Fibroblast of skin of scalp (primary cell): ENCODE data around the gene RIPK4.

ENCODE experiments used
- DNase-seq: peaks from one replicate; pipeline ENCODE4 v3.0.0-alpha.2; 2013

The RIPK4 gene

GRCh38 chr21:41768437-41769042 lies 1.7 kb upstream of the RIPK4 start:
- peak; percentile 80 for DNase-seq

GRCh38 chr21:41767606-41768436 lies 969 bp upstream of the RIPK4 start:
- no peak for DNase-seq

GRCh38 chr21:41765973-41766882 lies 624 bp downstream of the RIPK4 start:
- no peak for DNase-seq

- no peak for DNase-seq
Measured at GRCh38 chr21:41765420-41765821, 1.4 kb downstream of the RIPK4 start.

GRCh38 chr21:41764558-41765419 lies 2.1 kb downstream of the RIPK4 start:
- no peak for DNase-seq

DNA sequence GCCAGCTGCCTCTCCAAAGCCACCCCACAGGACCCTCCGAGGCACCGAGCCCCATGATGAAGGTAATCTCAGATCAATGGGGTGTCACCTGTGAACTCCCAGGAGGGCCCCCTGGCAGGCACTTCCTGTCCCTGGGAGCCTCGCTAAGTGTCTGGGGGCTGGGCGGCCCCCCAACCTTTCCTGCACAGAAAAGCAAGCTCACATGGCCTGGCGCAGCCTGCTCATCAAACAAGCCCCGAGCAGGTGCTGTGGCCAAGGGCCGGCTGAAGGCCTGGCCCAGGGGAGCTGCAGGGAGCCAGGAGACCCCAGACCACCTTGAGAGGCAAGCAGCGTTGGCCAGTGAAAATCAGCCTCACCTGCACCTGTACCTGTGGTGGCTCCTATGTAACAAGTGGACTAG lies 2.9 kb downstream of the RIPK4 start:
- no peak for DNase-seq

- DNase-seq: no peak
Measured at GRCh38 chr21:41763398-41763931, 3.4 kb downstream of the RIPK4 start.

DNA sequence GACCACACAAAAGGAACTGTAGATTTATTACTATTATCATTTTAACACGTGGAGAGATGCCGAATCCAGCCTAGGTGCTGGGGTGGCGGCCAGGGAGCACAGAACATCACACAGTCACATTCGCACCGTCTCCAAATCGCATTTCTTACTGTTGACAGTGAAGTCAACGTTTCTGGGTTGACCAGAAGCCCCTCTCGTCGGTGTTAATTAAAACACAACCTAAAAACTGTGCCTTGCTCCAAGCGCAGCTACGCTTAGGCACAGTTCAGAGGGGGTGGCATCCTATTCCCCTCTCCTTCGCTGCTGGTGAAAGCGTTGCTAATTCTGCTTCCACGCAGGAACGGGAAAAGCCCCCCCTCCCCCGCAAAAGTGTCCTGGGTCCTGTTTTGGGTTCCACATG lies 4.1 kb downstream of the RIPK4 start:
- DNase-seq: no peak

DNA sequence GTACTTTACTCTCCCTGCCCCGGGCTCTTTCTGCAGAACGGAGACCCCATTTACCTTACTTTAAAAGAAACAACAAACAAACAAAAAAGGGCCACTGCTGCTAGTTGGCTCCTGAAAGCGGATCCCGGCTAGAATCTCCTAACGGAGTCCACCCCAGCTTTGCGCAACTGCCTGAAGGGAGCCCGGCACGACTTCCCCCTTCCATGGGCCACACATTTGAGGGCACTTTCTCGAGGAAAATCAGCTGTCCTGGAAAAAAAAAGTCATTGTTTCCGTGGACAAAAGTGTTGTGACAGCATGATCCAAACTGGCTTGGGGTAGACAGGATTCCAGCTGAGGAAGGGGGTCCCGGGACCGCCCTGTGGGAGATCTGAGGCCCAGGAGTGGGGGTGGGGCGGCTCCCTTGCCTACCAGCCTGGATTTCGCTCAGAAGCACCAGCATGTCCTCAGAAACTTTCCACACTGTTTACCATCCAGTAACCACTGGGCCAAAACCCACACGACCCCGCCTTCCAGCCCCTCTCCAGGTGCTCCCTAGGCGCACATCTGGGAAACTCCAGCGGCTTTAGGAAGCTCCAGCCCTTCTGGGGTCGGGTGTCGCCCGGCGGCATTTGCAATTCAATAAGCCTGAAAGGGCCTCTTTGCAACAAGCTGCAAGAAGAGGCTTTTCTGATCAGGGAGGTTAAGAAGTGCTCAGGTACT lies 4.8 kb downstream of the RIPK4 start:
- no peak for DNase-seq

DNA sequence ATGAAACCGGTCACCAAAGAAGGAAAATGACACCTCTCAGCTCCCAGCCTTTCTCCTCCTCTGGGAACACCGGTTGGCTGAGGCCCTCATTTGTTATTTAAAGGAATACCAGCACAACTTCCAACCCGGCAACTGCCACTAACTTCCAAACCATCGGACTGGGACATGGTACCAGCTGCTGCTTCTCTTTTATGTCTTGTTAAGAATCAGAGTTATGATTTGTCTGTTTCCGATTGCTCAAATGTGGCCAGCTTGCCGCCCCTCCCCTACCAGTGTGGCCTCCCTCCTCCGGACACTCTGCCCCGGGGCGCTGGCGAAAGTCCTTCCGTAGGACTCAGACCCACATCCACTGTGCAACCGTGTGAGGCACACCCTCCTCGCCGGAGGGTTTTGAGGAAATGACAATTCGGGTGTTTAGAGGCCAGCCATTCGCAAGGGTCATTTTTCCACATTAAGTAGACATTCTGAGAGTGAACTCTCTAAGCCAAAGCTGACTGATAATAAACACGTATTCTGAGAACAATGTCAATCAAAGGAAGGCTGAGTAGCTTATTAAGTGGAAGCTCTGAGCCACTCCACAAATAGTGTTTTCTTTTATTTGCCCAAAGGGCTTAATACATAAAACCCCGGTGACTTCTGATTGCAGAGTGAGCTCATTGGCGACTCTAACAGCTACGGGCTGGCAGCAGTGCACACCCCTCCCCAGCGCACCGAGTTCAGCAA lies 5.5 kb downstream of the RIPK4 start:
- DNase-seq: no peak

- no peak for DNase-seq
Measured at GRCh38 chr21:41760411-41760810, 6.4 kb downstream of the RIPK4 start.

DNA sequence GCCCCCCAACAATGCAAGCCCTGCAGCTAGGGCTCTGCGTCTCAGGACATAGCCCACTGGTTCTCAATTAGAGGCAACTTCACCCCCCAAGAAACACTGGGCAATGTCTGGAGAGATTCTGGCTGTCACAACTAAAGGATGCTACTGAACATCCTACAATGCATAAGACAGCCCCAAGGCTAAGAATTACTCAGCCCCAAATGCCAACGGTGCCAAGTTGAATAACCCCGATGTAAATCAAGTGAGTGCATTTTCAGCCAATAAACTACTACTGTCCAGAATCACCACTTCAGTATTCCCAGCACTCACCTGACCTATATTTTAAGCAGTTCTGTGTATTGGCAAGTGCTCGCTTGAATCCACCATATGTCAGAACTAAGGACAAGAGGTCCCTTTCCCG lies 6.9 kb downstream of the RIPK4 start:
- DNase-seq: no peak

DNA sequence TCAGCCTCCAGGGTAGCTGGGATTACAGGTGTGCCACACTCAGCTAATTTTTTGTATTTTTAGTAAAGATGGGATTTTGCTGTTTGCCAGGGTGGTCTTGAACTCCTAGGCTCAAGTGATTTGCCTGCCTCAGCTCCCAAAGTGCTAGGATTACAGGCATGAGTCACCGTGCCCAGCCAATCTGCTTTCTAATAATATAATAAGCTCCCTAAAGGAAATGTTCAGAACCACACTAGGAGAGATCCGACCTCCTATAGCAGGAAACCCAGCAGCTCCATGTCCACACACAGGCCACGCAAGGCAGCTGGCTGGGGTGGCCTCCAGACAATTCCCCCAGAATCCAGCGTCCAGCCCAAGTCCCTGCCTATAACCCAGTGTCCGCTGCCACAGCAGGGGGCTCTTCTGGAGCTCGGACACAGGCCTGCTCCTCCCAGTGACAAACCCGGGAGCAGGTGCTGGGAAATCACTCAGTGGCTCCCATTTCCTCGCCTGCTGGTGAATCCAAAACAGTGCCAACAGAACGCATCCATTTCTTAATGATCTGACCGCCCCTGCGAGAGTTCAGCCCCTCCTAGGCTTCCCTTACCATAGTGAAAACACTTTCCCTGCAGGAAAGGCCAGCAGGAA lies 7.5 kb downstream of the RIPK4 start:
- no peak for DNase-seq

DNA sequence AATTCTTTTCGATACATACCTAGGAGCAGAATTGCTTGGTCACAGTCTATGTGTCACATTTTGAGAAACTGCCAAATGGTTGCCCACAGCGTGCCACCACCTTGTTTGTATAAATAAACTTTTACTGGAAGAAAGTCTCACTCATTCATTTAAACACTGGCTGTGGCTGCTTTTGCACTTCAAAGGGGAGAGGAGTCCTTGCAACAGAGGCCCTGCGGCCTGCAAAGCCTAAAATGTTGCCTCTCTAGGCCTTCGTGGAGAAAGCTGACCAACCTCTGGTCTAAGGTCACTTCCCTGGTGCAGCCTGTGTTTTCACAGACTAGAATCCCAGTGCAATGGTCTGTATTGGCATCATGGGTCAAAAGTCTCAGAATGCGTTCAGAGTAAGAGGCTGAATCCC lies 8.3 kb downstream of the RIPK4 start:
- DNase-seq: no peak

- DNase-seq: no peak
Measured at GRCh38 chr21:41755934-41756773, 10.7 kb downstream of the RIPK4 start.

- DNase-seq: no peak
Measured at GRCh38 chr21:41755258-41755933, 11.5 kb downstream of the RIPK4 start.

DNA sequence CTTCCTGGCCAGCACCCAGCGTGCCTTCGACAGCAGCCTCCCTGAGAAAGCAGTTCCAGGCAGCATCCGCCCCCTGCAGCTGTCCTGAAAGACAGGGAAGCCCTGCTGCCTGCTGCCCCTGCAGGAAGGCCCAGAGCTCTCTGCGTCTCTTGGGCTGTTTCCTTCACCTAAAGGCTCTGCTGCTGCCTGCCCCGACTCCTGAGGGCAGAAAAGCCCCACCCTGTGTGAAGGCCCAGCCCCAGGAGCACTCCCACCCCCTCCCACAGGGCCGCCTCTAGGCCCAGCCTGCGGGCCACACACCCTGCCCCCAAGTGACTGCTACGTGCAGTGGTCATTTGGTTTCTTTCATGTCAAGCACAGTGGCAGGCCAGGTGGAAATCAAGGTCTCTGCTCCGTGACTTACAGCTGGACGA lies 12.4 kb downstream of the RIPK4 start:
- DNase-seq: no peak
